NCI-H2171 (cell line): Measurements from ENCODE around the gene EN1.

Experiments used
- DNase-seq: peaks from one replicate; lab custom pipeline; 2025; lab: John Stamatoyannopoulos, UW

The EN1 gene

GRCh38 chr2:118855451-118856279 lies 8.2 kb upstream of the EN1 start:
- peak; percentile 60 for DNase-seq

- DNase-seq, result no peak
These were observed 7.3 kb upstream of the EN1 start for GRCh38 chr2:118854507-118855345.

GRCh38 chr2:118853651-118854291 lies 6.3 kb upstream of the EN1 start:
- no peak for DNase-seq

GRCh38 chr2:118853129-118853640 lies 5.7 kb upstream of the EN1 start:
- DNase-seq, result no peak

- DNase-seq, result no peak
These were observed 5.2 kb upstream of the EN1 start for GRCh38 chr2:118852605-118853128.

- no peak for DNase-seq
These were observed 4.2 kb upstream of the EN1 start for GRCh38 chr2:118851650-118852049.

- DNase-seq, result no peak
These were observed 3.5 kb upstream of the EN1 start for GRCh38 chr2:118850901-118851415.

GRCh38 chr2:118850168-118850900 lies 2.9 kb upstream of the EN1 start:
- no peak for DNase-seq

- no peak for DNase-seq
These were observed 2.0 kb upstream of the EN1 start for GRCh38 chr2:118849226-118850167.

GRCh38 chr2:118848381-118849225 lies 1.2 kb upstream of the EN1 start:
- DNase-seq, result no peak

- DNase-seq, result peak; percentile 86
These were observed 319 bp upstream of the EN1 start for GRCh38 chr2:118847762-118848172.

GRCh38 chr2:118846442-118846952 lies 951 bp downstream of the EN1 start:
- DNase-seq, result no peak

GRCh38 chr2:118845522-118846441 lies 1.7 kb downstream of the EN1 start:
- DNase-seq, result no peak

- no peak for DNase-seq
These were observed 2.4 kb downstream of the EN1 start for GRCh38 chr2:118845005-118845521.

- DNase-seq, result no peak
These were observed 3.0 kb downstream of the EN1 start for GRCh38 chr2:118844261-118845004.

- DNase-seq, result no peak
These were observed 3.8 kb downstream of the EN1 start for GRCh38 chr2:118843483-118844132.
